8988T (cell line): Measurements from ENCODE around the gene ATF7IP.
"Not testable (repeated sequence)": the region's sequence is repeated elsewhere in the genome, so short reads cannot be mapped to it uniquely, and the experiment has no call there.

Experiments used
- DNase-seq: peaks from one replicate; pipeline ENCODE4 v3.0.0; 2011

Gene ATF7IP

GRCh38 chr12:14369311-14369710 lies 3.8 kb downstream of the ATF7IP start:
- no peak for DNase-seq

GRCh38 chr12:14373217-14373616 lies 7.7 kb downstream of the ATF7IP start:
- no peak for DNase-seq

- DNase-seq: no peak
Observed at GRCh38 chr12:14379508-14379907, 14.0 kb downstream of the ATF7IP start.

GRCh38 chr12:14384783-14385638 lies 19.5 kb downstream of the ATF7IP start:
- no peak for DNase-seq

GRCh38 chr12:14387219-14387871 lies 21.9 kb downstream of the ATF7IP start:
- no peak for DNase-seq

- no peak for DNase-seq
Observed at GRCh38 chr12:14390449-14390848, 25.0 kb downstream of the ATF7IP start.

- DNase-seq: no peak
Observed at GRCh38 chr12:14390870-14391530, 25.5 kb downstream of the ATF7IP start.

GRCh38 chr12:14393751-14394150 lies 28.3 kb downstream of the ATF7IP start:
- DNase-seq: no peak

GRCh38 chr12:14394317-14395073 lies 29.0 kb downstream of the ATF7IP start:
- DNase-seq: no peak

GRCh38 chr12:14395074-14395778 lies 29.7 kb downstream of the ATF7IP start:
- no peak for DNase-seq

GRCh38 chr12:14396071-14396470 lies 30.6 kb downstream of the ATF7IP start:
- DNase-seq: no peak

- DNase-seq: no peak
Observed at GRCh38 chr12:14399871-14400270, 34.4 kb downstream of the ATF7IP start.

GRCh38 chr12:14400599-14400998 lies 35.1 kb downstream of the ATF7IP start:
- DNase-seq: no peak

- DNase-seq: not testable (repeated sequence)
Observed at GRCh38 chr12:14401267-14401666, 35.8 kb downstream of the ATF7IP start.

GRCh38 chr12:14402697-14403096 lies 37.2 kb downstream of the ATF7IP start:
- DNase-seq: no peak

- no peak for DNase-seq
Observed at GRCh38 chr12:14403293-14403692, 37.8 kb downstream of the ATF7IP start.

- DNase-seq: no peak
Observed at GRCh38 chr12:14403711-14404196, 38.3 kb downstream of the ATF7IP start.

GRCh38 chr12:14405407-14405806 lies 39.9 kb downstream of the ATF7IP start:
- DNase-seq: not testable (repeated sequence)

GRCh38 chr12:14408208-14408607 lies 42.7 kb downstream of the ATF7IP start:
- DNase-seq: no peak

- no peak for DNase-seq
Observed at GRCh38 chr12:14410177-14410576, 44.7 kb downstream of the ATF7IP start.

GRCh38 chr12:14410841-14411569 lies 45.5 kb downstream of the ATF7IP start:
- no peak for DNase-seq
